IMR-90 (cell line): Measurements from ENCODE around the gene C3orf52. TPM values are rescaled to one million over a fixed set of nuclear protein-coding genes. Genes with fewer than 3 reads are reported as not detected.

Experiments used
- ATAC-seq: fragments of 200-7000 bp; cut with Tn5 transposase; 2 replicates; pipeline ENCODE4 v1.9.1; 2020; ENCODE audit warnings: low read depth, mild to moderate bottlenecking, moderate library complexity
- BruUV-seq: library from RNA; stranded (reverse); fragments of 400-500 nt; replicated peaks from 2 replicates; lab custom pipeline; 2021; lab: Mats Ljungman, UMichigan
- CTCF ChIA-PET: fragments of 300-600 bp; formaldehyde crosslinking; extraction: SDS; loops from one replicate; lab custom pipeline; 2021; ENCODE audit warnings: antibody characterized with exemption; lab: Yijun Ruan, JAX
- POLR2A ChIA-PET: fragments of 300-600 bp; sonication (Branson Sonifier 250); formaldehyde crosslinking; loops from one replicate; lab custom pipeline; 2022; ENCODE audit warnings: antibody characterized with exemption; ENCODE audit not compliant: unreplicated experiment; lab: Charles Lee
- DNase-seq: peaks from one replicate; pipeline ENCODE4 v3.0.0; 2013
- H2AFZ ChIP-seq: replicated peaks from 2 replicates; pipeline ENCODE3; 2013; ENCODE audit warnings: low read length, mild to moderate bottlenecking; ENCODE audit not compliant: poor library complexity
- H2AK5ac ChIP-seq: 2 replicates; pipeline ENCODE4 v1.6.1; 2013; ENCODE audit warnings: low read depth, low read length, inconsistent platforms
- H2AK9ac ChIP-seq: replicated peaks from 2 replicates; pipeline ENCODE3; 2013; ENCODE audit warnings: mild to moderate bottlenecking, low read depth, low read length, moderate library complexity; ENCODE audit not compliant: poor library complexity
- H2BK120ac ChIP-seq: 2 replicates; pipeline ENCODE4 v1.6.1; 2013; ENCODE audit warnings: low read depth, low read length, inconsistent platforms
- H2BK15ac ChIP-seq: 3 replicates; pipeline ENCODE4 v1.6.1; 2013; ENCODE audit warnings: low read depth, low read length, inconsistent platforms
- H2BK20ac ChIP-seq: 2 replicates; pipeline ENCODE4 v1.6.1; 2013; ENCODE audit warnings: low read depth, mild to moderate bottlenecking, inconsistent platforms, low read length, moderate library complexity
- H2BK5ac ChIP-seq: 2 replicates; pipeline ENCODE4 v1.6.1; 2013; ENCODE audit warnings: mild to moderate bottlenecking, low read depth, low read length, inconsistent platforms; ENCODE audit not compliant: poor library complexity, severe bottlenecking
- H3K14ac ChIP-seq: replicated peaks from 2 replicates; pipeline ENCODE4 v1.6.1; 2013; ENCODE audit warnings: low read depth, low read length, inconsistent platforms
- H3K18ac ChIP-seq: 2 replicates; pipeline ENCODE4 v1.6.1; 2013; ENCODE audit warnings: low read depth, low read length, control low read depth
- H3K23ac ChIP-seq: 2 replicates; pipeline ENCODE4 v1.6.1; 2013; ENCODE audit warnings: low read depth, low read length, inconsistent platforms
- H3K27ac ChIP-seq: 2 replicates; pipeline ENCODE4 v1.5.1; 2013; ENCODE audit warnings: mild to moderate bottlenecking, control low read depth, low read length; ENCODE audit not compliant: insufficient read depth
- H3K27me3 ChIP-seq: 2 replicates; pipeline ENCODE4 v1.6.1; 2013; ENCODE audit warnings: low read length; ENCODE audit not compliant: control insufficient read depth, insufficient read depth
- H3K36me3 ChIP-seq: 2 replicates; pipeline ENCODE4 v1.6.1; 2013; ENCODE audit warnings: low read length, mixed read lengths; ENCODE audit not compliant: control insufficient read depth, insufficient read depth
- H3K4ac ChIP-seq: 2 replicates; pipeline ENCODE4 v1.6.1; 2013; ENCODE audit warnings: low read depth, low read length, inconsistent platforms
- H3K4me1 ChIP-seq: 2 replicates; pipeline ENCODE4 v1.6.1; 2013; ENCODE audit warnings: low read length, mixed read lengths; ENCODE audit not compliant: control insufficient read depth, insufficient read depth
- H3K4me2 ChIP-seq: 2 replicates; pipeline ENCODE4 v1.6.1; 2013; ENCODE audit warnings: low read depth, mild to moderate bottlenecking, control low read depth, low read length, moderate library complexity
- H3K4me3 ChIP-seq: 2 replicates; pipeline ENCODE4 v1.5.1; 2013; ENCODE audit warnings: low read depth, mild to moderate bottlenecking, control low read depth, low read length, moderate library complexity; ENCODE audit not compliant: insufficient read depth
- H3K56ac ChIP-seq: 2 replicates; pipeline ENCODE4 v1.6.1; 2013; ENCODE audit warnings: low read length, inconsistent platforms; ENCODE audit not compliant: insufficient read depth; ENCODE audit errors: extremely low read depth
- H3K79me1 ChIP-seq, 2 experiments: 2 replicates each; pipeline ENCODE4 v1.6.1; 2013; ENCODE audit warnings: low read length in 2 of 2, inconsistent platforms in 1 of 2, low read depth in 1 of 2
- H3K9ac ChIP-seq: 2 replicates; pipeline ENCODE4 v1.6.1; 2013; ENCODE audit warnings: low read depth, low read length, control low read depth
- H3K9me1 ChIP-seq: 2 replicates; pipeline ENCODE4 v1.6.1; 2013; ENCODE audit warnings: low read length, inconsistent platforms; ENCODE audit not compliant: insufficient read depth
- H3K9me3 ChIP-seq: 2 replicates; pipeline ENCODE4 v1.6.1; 2013; ENCODE audit warnings: low read length; ENCODE audit not compliant: control insufficient read depth, insufficient read depth
- H4K20me1 ChIP-seq: 2 replicates; pipeline ENCODE4 v1.6.1; 2013; ENCODE audit warnings: low read length, inconsistent platforms; ENCODE audit not compliant: insufficient read depth
- H4K5ac ChIP-seq: 2 replicates; pipeline ENCODE4 v1.6.1; 2013; ENCODE audit warnings: mild to moderate bottlenecking, low read depth, low read length, control low read depth
- H4K8ac ChIP-seq, 2 experiments: 2 replicates each; pipeline ENCODE4 v1.6.1; 2013; ENCODE audit warnings: low read depth in 2 of 2, low read length in 2 of 2, control low read depth in 1 of 2, inconsistent platforms in 1 of 2
- H4K91ac ChIP-seq: 2 replicates; pipeline ENCODE4 v1.6.1; 2013; ENCODE audit warnings: low read depth, low read length, inconsistent platforms; ENCODE audit not compliant: insufficient read depth
- BHLHE40 ChIP-seq: fragments of 150-350 bp; IDR thresholded peaks from 2 replicates; pipeline ENCODE4 v1.6.1; 2016; ENCODE audit warnings: mild to moderate bottlenecking, low read depth, low read length
- CEBPB ChIP-seq: IDR thresholded peaks from 2 replicates; pipeline ENCODE4 v1.6.1; 2012; ENCODE audit warnings: low read depth, low read length, improper control_type of control experiment
- CHD1 ChIP-seq: IDR thresholded peaks from 2 replicates; pipeline ENCODE4 v1.6.1; 2012; ENCODE audit warnings: low read depth, low read length, improper control_type of control experiment
- FOS ChIP-seq: fragments of 150-350 bp; IDR thresholded peaks from 2 replicates; pipeline ENCODE4 v1.6.1; 2016; ENCODE audit warnings: low read depth, low read length
- MAFK ChIP-seq: IDR thresholded peaks from 2 replicates; pipeline ENCODE4 v1.6.1; 2012; ENCODE audit warnings: low read depth, low read length, improper control_type of control experiment
- MAZ ChIP-seq: IDR thresholded peaks from 2 replicates; pipeline ENCODE4 v1.6.1; 2012; ENCODE audit warnings: low read depth, mild to moderate bottlenecking, low read length, improper control_type of control experiment, moderate library complexity, borderline replicate concordance
- MXI1 ChIP-seq: IDR thresholded peaks from 2 replicates; pipeline ENCODE4 v1.6.1; 2012; ENCODE audit warnings: low read depth, mild to moderate bottlenecking, low read length, moderate library complexity, borderline replicate concordance
- NFE2L2 ChIP-seq: fragments of 150-350 bp; IDR thresholded peaks from 2 replicates; pipeline ENCODE4 v1.6.1; 2016; ENCODE audit warnings: low read depth, mild to moderate bottlenecking, low read length
- POLR2A ChIP-seq: IDR thresholded peaks from 2 replicates; pipeline ENCODE4 v1.6.1; 2012; ENCODE audit warnings: mild to moderate bottlenecking, low read depth, low read length
- RAD21 ChIP-seq: IDR thresholded peaks from 2 replicates; pipeline ENCODE4 v1.6.1; 2012; ENCODE audit warnings: low read length, improper control_type of control experiment
- RCOR1 ChIP-seq: IDR thresholded peaks from 2 replicates; pipeline ENCODE4 v1.6.1; 2012; ENCODE audit warnings: mild to moderate bottlenecking, low read length, improper control_type of control experiment; ENCODE audit not compliant: insufficient replicate concordance
- RFX5 ChIP-seq: IDR thresholded peaks from 2 replicates; pipeline ENCODE4 v1.8.0; 2012; ENCODE audit warnings: low read depth, mild to moderate bottlenecking, low read length, moderate library complexity
- SMC3 ChIP-seq: fragments of 150-350 bp; IDR thresholded peaks from 2 replicates; pipeline ENCODE4 v1.6.1; 2016; ENCODE audit warnings: low read depth, mild to moderate bottlenecking, antibody characterized with exemption, low read length, moderate library complexity
- WGBS, 2 experiments: methylation state at CpG; one replicate each; pipeline versions ENCODE4 v1.1.5 to v1.1.7; 2013; ENCODE audit warnings: missing lambda C conversion rate in 2 of 2; ENCODE audit not compliant: insufficient read length in 1 of 2; ENCODE audit errors: extremely low coverage in 2 of 2; 5-methylcytosine and 5-hydroxymethylcytosine counted together
- dilution Hi-C: fragments of 300-500 bp; cut with HindIII; formaldehyde crosslinking; loops from one replicate; pipeline ENCODE4 v1.14.3; 2018; ENCODE audit warnings: low sequenced_read_pairs; ENCODE audit not compliant: unreplicated experiment
- in situ Hi-C: fragments of 300-500 bp; cut with MboI; formaldehyde crosslinking; loops from 3 replicates; pipeline ENCODE4 v1.14.3; 2019; ENCODE audit warnings: low sequenced_read_pairs, inconsistent platforms, mixed read lengths
- intact Hi-C: fragments of 100-400 bp; cut with micrococcal nuclease; formaldehyde crosslinking; loops from 2 replicates; pipeline ENCODE4 v1.10.0; 2022
- polyA plus RNA-seq, 3 experiments: library from polyadenylated mRNA; depleted of rRNA; stranded (reverse); fragments of >200 nt; gene quantifications; 2 replicates each; pipeline ENCODE4 v1.2.3, GENCODE V29; 2012; ENCODE audit warnings: low replicate concordance in 1 of 3
- total RNA-seq: library from RNA; depleted of rRNA; stranded (reverse); fragments of >200 nt; gene quantifications from 2 replicates; pipeline ENCODE4 v1.2.3, GENCODE V29; 2012
- TF ChIP-seq, protein P1 (sequence below): fragments of 150-350 bp; IDR thresholded peaks from 2 replicates; pipeline ENCODE4 v1.6.1; 2017; ENCODE audit warnings: mild to moderate bottlenecking, antibody characterized with exemption, low read length, low read depth
- TF ChIP-seq, protein P2 (sequence below): conservative IDR thresholded peaks from 2 replicates; pipeline ENCODE4 v1.5.1; 2012; ENCODE audit warnings: mild to moderate bottlenecking, low read depth, low read length, improper control_type of control experiment
- TF ChIP-seq, protein P3 (sequence below): fragments of 150-350 bp; IDR thresholded peaks from 2 replicates; pipeline ENCODE4 v1.6.1; 2016; ENCODE audit warnings: low read depth, mild to moderate bottlenecking, low read length, moderate library complexity, borderline replicate concordance

The C3orf52 gene
- total and polyA plus RNA-seq, 2 of the 4 experiments (the other 2 are of a cell fraction) = 7.5 to 12.5 TPM

DNA sequence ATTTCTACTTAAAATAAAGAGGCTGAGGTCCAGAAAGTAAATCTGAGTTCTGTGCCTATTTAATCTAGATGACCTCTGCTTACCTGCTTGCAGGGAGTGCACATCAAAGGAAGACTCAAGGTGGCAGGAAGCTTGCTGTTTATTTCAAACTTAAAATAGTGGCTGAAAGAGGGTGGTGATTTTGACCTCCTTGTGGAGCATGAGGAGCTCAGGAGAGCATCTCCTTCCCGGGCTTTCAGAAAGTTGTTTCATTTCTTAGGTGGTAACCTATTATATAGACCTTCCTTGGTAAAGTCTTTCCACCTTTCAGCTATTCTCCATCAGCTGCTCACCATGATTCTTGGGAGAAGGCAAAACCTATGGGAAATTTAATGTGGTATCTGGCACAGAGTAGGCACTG lies 46.4 kb downstream of the C3orf52 start:
- Histone ChIP-seq H3K4ac (no peak overlapping the region), H3K27me3 (no peaks in the 10 kb centered on the region), H4K20me1 (no peaks in the 10 kb centered on the region), H3K79me1 (no peaks in the 10 kb centered on the region), H3K9me3 (no peaks in the 10 kb centered on the region), H2AFZ (no peak overlapping the region), H3K9ac (no peak overlapping the region), H3K9me1 (peaks cover 3% of the 10 kb centered on the region; the same call in 1 of the 2 replicates), H3K14ac (no peak overlapping the region), H3K4me3 (no peak overlapping the region), H2BK20ac (no peak overlapping the region), H2BK15ac (no peak overlapping the region), H4K91ac (no peak overlapping the region), H2BK120ac (no peak overlapping the region), H3K4me2 (no peak overlapping the region), H3K36me3 (no peaks in the 10 kb centered on the region; the same call in 1 of the 2 replicates), H3K56ac (no peak overlapping the region), H3K4me1 (0 out of 2 replicates have a peak, but pooled peaks cover 1% of the 10 kb centered on the region), H3K18ac (no peak overlapping the region), H2AK9ac (no peak overlapping the region), H4K8ac (no peak overlapping the region), H3K27ac (no peak overlapping the region), H2BK5ac (no peak overlapping the region), H3K23ac (no peak overlapping the region), H2AK5ac (no peak overlapping the region), H4K5ac (no peak overlapping the region)
- BruUV-seq = no TSS peak
- dilution Hi-C loops = no loop called here
- intact Hi-C loops = no loop called here
- ChIA-PET CTCF (no interaction called here), POLR2A (no interaction called here)
- TF ChIP-seq NFE2L2 (no peak), RCOR1 (no peak), CHD1 (no peak), RFX5 (no peak), MAFK (no peak), MAZ (no peak), SMC3 (no peak), CEBPB (no peak), BHLHE40 (no peak), POLR2A (no peak), FOS (no peak), RAD21 (no peak), MXI1 (no peak)
- TF ChIP-seq, protein P1, sequence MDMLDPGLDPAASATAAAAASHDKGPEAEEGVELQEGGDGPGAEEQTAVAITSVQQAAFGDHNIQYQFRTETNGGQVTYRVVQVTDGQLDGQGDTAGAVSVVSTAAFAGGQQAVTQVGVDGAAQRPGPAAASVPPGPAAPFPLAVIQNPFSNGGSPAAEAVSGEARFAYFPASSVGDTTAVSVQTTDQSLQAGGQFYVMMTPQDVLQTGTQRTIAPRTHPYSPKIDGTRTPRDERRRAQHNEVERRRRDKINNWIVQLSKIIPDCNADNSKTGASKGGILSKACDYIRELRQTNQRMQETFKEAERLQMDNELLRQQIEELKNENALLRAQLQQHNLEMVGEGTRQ = no peak
- TF ChIP-seq, protein P2, sequence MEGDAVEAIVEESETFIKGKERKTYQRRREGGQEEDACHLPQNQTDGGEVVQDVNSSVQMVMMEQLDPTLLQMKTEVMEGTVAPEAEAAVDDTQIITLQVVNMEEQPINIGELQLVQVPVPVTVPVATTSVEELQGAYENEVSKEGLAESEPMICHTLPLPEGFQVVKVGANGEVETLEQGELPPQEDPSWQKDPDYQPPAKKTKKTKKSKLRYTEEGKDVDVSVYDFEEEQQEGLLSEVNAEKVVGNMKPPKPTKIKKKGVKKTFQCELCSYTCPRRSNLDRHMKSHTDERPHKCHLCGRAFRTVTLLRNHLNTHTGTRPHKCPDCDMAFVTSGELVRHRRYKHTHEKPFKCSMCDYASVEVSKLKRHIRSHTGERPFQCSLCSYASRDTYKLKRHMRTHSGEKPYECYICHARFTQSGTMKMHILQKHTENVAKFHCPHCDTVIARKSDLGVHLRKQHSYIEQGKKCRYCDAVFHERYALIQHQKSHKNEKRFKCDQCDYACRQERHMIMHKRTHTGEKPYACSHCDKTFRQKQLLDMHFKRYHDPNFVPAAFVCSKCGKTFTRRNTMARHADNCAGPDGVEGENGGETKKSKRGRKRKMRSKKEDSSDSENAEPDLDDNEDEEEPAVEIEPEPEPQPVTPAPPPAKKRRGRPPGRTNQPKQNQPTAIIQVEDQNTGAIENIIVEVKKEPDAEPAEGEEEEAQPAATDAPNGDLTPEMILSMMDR = no peak
- TF ChIP-seq, protein P3, sequence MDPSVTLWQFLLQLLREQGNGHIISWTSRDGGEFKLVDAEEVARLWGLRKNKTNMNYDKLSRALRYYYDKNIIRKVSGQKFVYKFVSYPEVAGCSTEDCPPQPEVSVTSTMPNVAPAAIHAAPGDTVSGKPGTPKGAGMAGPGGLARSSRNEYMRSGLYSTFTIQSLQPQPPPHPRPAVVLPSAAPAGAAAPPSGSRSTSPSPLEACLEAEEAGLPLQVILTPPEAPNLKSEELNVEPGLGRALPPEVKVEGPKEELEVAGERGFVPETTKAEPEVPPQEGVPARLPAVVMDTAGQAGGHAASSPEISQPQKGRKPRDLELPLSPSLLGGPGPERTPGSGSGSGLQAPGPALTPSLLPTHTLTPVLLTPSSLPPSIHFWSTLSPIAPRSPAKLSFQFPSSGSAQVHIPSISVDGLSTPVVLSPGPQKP = no peak
- WGBS, 2 experiments = no CpG with 5 or more reads among the region's 1 CpG
- no peak for DNase-seq
- in situ Hi-C loops = loop anchor here (25.0 kb wide), 1 partner anchor 380 kb away; no protein-coding TSS in a partner anchor
- no peak for ATAC-seq
